ENCODE results near the gene APBA2.

GRCh38 chr15:29103824-29104565 is 218.2 kb downstream of the APBA2 start:
- no peak for TF ChIP-seq SIN3A (IDR thresholded peaks at IDR 0.05; ENCODE audit: borderline replicate concordance, insufficient read depth, low read depth, low read length)
- TF ChIP-seq, protein P1, sequence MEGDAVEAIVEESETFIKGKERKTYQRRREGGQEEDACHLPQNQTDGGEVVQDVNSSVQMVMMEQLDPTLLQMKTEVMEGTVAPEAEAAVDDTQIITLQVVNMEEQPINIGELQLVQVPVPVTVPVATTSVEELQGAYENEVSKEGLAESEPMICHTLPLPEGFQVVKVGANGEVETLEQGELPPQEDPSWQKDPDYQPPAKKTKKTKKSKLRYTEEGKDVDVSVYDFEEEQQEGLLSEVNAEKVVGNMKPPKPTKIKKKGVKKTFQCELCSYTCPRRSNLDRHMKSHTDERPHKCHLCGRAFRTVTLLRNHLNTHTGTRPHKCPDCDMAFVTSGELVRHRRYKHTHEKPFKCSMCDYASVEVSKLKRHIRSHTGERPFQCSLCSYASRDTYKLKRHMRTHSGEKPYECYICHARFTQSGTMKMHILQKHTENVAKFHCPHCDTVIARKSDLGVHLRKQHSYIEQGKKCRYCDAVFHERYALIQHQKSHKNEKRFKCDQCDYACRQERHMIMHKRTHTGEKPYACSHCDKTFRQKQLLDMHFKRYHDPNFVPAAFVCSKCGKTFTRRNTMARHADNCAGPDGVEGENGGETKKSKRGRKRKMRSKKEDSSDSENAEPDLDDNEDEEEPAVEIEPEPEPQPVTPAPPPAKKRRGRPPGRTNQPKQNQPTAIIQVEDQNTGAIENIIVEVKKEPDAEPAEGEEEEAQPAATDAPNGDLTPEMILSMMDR (IDR thresholded peaks at IDR 0.05), result peak; percentile 89
- TF ChIP-seq TCF7L2 (IDR thresholded peaks at IDR 0.05; ENCODE audit: low read depth, low read length), result no peak
- TF ChIP-seq REST (IDR thresholded peaks at IDR 0.05; ENCODE audit: insufficient read depth in 1 of 2, low read depth in 2 of 2, low read length in 1 of 2), result no peak
